ENCODE measurements around the gene SLC25A23.

The SLC25A23 gene

DNA sequence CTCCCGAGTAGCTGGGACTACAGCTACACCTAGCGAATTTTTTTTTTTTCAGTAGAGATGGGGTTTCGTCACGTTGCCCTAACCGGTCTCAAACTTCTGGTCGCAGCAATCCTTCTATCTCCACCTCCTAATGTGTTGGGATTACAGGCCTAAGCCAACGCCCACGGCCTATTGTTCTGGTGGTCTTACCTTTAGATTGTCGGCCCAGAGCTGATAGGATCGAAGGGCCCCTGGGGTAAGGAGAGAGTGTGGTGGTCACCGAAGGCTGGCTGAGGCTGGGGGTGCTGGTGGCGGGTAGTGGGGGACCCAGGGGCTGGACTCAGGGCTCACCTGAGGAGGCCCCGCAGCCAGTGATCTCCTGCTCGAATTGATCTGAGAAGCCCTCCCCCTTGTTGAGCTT is 11.5 kb upstream of the SLC25A23 start:
- Mint-ChIP-seq H3K4me3 (no peak overlapping the region), H3K27me3 (no peaks in the 10 kb centered on the region), H3K9me3 (no peaks in the 10 kb centered on the region), H3K4me1 (peaks cover 8% of the 10 kb centered on the region), H3K27ac (no peak overlapping the region)
- DNase-seq, result no peak
- ATAC-seq, result no peak

DNA sequence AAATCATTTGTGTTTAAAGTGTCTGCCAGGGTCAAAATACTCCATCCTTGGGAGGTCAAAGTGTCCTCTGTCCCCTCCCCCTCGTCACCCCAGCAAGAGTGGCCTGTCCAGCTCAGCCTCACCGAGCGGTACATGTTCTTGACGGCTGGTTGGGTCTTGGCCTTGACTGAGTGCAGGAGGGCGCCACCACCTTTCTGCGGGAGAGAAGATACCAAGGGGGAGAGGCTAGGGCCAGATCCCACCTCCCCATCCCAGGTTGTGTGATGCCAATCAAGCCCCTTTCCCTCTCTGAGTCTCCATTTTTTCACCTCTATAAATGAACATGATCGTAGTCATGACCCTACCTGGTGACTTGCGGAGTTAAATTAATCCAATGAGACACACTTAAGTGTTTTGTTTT is 10.6 kb upstream of the SLC25A23 start:
- ATAC-seq, result no peak
- Mint-ChIP-seq H3K4me3 (no peak overlapping the region), H3K9me3 (no peaks in the 10 kb centered on the region), H3K4me1 (peaks cover 11% of the 10 kb centered on the region), H3K27me3 (no peaks in the 10 kb centered on the region), H3K27ac (no peak overlapping the region)
- DNase-seq, result no peak

DNA sequence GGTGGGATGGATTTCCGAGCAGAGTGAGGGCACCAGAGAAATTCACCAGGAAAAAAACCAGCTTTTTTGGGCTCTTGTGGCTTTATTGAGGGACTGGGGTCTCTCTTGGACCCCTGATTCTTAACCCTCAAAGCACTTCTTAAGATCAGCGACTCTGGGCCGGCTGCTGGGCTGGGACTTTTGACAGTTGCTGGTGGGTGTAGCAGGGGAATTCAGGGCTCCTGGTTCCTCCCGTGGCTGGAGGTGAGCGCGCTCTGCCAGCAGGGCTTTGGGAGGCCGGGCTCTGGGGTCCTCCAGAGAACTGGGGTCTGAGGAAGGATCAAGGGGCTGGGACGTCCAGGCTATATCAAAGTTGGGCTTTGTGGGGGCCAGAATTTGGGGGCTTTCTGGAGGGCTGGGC is 7.8 kb upstream of the SLC25A23 start:
- DNase-seq (no peak), ATAC-seq (no peak)
- Mint-ChIP-seq H3K27ac (peak overlapping the region; percentile 36 to 49), H3K4me3 (no peak overlapping the region), H3K9me3 (no peaks in the 10 kb centered on the region), H3K4me1 (peaks cover 20% of the 10 kb centered on the region), H3K27me3 (no peaks in the 10 kb centered on the region)

DNA sequence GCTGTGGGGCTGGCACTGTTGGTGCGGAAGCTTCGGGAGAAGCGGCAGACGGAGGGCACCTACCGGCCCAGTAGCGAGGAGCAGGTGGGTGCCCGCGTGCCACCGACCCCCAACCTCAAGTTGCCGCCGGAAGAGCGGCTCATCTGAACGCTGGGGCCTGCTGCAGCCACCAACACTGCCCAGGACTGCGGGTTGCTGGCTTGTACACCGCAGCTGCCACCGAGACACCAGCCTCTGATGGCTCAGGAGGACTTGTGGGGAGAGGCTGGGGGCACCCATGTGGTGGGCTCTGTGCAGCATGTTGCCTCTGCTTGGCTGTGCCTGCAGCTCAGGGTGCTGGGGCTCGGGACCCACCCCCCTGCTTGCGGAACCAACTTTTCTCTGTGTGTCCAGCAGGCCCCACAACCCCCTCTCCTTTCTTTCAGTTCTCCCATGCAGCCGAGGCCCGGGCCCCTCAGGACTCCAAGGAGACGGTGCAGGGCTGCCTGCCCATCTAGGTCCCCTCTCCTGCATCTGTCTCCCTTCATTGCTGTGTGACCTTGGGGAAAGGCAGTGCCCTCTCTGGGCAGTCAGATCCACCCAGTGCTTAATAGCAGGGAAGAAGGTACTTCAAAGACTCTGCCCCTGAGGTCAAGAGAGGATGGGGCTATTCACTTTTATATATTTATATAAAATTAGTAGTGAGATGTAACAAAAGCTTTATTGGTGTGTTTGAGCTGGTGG is 7.1 kb upstream of the SLC25A23 start:
- DNase-seq (no peak), ATAC-seq (peak; percentile 27)
- Mint-ChIP-seq H3K9me3 (no peaks in the 10 kb centered on the region), H3K27me3 (no peaks in the 10 kb centered on the region), H3K4me3 (no peak overlapping the region), H3K27ac (peak overlapping the region in 1 of 2 donors; percentile 91), H3K4me1 (peaks cover 20% of the 10 kb centered on the region)

DNA sequence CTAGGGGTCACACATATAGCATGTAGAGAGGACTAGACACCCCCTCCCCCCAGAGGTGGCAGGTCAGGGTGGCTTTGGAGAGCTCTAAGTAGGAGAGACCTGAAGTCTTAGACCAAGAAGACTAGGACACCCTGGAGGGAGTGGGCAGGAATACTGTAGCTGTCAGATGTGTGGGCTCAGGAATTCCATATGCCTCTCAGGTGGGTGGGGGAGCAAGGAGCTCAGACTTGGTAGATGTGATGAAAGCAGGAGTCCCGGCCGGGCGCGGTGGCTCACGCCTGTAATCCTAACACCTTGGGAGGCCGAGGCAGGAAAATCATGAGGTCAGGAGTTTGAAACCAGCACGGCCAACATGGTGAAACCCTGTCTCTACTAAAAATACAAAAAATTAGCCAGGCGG is 6.1 kb upstream of the SLC25A23 start:
- no peaks in the 10 kb centered on the region for H3K9me3 Mint-ChIP-seq
- peaks cover 20% of the 10 kb centered on the region for H3K4me1 Mint-ChIP-seq
- no peak overlapping the region for H3K4me3 Mint-ChIP-seq
- DNase-seq, result no peak
- peak overlapping the region in 1 of 2 donors; percentile 66 for H3K27ac Mint-ChIP-seq
- no peaks in the 10 kb centered on the region for H3K27me3 Mint-ChIP-seq
- no peak for ATAC-seq

DNA sequence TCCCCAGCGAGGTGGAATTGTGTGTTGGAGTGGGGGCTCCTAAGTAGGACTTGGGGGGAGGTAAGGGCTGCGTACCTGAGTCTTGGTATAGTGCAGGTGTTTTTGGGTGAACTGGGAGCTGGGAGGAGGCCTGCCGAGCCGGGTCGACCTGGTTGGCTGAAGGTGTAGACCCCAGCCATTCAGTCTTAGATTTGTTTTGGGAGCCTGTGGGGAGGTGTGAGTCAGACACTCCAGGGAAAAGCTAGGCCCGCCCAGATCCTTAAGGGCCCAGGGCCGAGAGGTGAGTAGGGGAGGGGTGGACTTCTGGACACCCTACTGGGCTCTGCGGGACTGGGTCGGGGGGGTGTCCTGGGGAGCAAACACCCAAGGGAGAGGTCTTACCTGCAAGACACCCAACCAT is 5.4 kb upstream of the SLC25A23 start:
- H3K9me3 Mint-ChIP-seq, result no peaks in the 10 kb centered on the region
- DNase-seq (no peak), ATAC-seq (no peak)
- peak overlapping the region; percentile 3 to 85 for H3K4me3 Mint-ChIP-seq
- peaks cover 23% of the 10 kb centered on the region for H3K4me1 Mint-ChIP-seq
- H3K27me3 Mint-ChIP-seq, result no peaks in the 10 kb centered on the region
- H3K27ac Mint-ChIP-seq, result peak overlapping the region in 1 of 2 donors; percentile 84

DNA sequence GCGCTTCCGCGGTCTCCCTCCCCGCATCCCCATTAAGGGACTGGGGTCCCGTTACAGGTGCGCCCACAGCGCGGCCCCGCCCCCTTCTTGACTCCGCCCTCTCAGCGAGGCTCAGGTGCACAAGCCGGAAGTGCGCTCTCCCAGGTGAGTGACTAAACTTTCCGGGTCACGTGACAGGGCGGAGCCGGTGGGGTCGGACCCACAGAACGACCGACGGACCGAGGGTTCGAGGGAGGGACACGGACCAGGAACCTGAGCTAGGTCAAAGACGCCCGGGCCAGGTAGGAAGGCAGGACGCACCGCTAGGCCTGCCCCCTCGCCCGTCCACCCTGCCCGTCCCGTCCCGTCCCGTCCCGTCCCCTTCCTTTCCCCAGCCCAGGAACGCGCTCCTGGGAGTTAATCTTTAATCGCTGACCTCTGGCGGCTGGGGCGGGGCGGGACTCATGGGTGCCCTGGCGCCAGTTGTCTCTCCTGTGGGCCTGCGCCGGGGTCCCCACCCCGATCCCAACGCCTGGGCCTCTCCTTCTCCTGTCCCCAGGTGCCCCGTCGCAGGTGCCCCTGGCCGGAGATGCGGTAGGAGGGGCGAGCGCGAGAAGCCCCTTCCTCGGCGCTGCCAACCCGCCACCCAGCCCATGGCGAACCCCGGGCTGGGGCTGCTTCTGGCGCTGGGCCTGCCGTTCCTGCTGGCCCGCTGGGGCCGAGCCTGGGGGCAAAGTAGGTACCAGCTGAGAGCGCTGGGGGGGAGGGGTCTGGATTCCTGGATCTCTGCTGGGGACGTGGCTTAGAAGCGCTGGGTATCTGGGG is 4.7 kb upstream of the SLC25A23 start, which contains the start of gene CRB3:
Gene CRB3, plus strand, starts transcription at position 202 of the 804 bp plus-strand sequence. Its CDS starts 431 bp downstream, at position 633.
- Mint-ChIP-seq H3K27ac (peak within 1 kb of the TSS in 1 of 2 donors; percentile 85), H3K9me3 (no peaks in the 10 kb centered on the region), H3K4me1 (peaks cover 26% of the 10 kb centered on the region), H3K27me3 (no peaks in the 10 kb centered on the region), H3K4me3 (peak within 1 kb of the TSS; percentile 67 to 85)
- no peak for ATAC-seq
- peak in 1 of 2 donors; percentile 34 for DNase-seq

DNA sequence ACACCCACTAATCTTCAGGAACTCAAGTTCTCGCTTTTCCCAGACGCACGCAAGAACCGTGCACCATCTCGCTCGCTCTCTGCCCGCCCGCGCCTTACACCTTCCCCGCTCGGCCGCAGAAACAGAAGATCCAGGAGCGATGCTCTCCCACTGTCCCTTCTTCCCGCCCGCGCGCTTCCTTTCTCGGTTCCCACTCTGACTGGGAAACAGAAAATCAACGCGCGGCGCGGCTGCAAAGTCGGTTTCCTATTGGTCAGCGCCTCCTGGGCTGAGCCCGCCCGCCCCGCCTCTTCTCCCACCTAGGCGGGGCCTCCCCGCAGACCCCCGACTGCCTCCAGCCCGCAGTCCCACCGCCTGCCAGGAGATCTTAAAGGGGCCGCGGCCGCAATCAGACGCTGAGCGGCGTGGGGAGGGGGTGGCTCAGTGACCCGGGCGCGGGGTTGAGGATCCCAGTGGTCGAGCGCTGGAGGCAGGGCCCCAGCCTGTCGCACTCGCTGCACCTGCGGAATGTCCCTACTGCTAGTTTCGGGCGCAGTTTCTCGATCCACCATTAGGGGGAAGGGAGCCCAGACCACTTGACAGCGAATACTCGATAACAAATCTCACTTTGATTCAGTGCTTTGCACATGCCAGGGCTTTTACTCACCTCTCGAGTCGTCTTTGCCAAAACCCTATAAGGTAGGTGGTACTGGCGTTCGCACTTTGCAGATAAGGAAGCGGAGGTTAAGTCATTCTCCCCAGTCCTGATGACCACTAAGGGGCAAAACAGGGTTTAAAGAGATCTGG is 700 bp upstream of the SLC25A23 start:
- H3K9me3 Mint-ChIP-seq, result peaks cover 2 to 11% of the 10 kb centered on the region in 2 donors
- ATAC-seq (peak; percentile 86), DNase-seq (peak; percentile 98 to 99)
- H3K4me3 Mint-ChIP-seq, result peak overlapping the region; percentile 88 to 97
- no peaks in the 10 kb centered on the region for H3K27me3 Mint-ChIP-seq
- H3K27ac Mint-ChIP-seq, result peak overlapping the region; percentile 77 to 78
- peaks cover 42% of the 10 kb centered on the region for H3K4me1 Mint-ChIP-seq

DNA sequence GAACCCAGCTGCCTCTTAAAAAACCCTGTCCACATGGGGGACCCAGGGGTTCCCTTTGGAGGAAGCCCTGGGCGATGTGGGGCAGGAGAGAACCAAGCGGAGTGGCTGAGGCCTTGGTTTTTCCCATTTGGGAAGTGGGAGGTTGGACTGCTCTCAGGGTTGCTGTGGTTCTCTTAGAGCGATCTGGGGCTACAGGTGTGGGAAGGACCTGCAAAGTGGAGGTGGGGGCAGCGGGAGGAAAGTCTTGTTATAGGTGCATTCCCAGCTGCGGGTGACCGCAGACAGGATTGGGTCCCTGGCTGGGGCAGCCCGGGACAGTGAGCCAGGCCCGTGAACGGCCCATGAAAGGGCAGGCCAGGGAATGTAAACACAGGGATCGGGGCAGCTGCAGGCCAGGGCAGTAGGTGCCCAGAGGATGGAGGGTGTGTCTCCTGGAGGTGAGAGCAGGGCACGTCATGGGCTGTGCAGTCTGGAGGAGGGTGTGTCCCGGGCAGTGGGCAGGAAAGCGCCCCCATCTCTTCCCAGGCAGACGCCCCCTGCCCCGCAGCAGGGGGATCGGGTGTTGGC is 814 bp downstream of the SLC25A23 start:
- no peaks in the 10 kb centered on the region for H3K27me3 Mint-ChIP-seq
- peak overlapping the region; percentile 83 to 99 for H3K4me3 Mint-ChIP-seq
- DNase-seq (no peak), ATAC-seq (no peak)
- peaks cover 12 to 26% of the 10 kb centered on the region in 2 donors for H3K9me3 Mint-ChIP-seq
- peak overlapping the region; percentile 76 to 93 for H3K27ac Mint-ChIP-seq
- H3K4me1 Mint-ChIP-seq, result peaks cover 29% of the 10 kb centered on the region

DNA sequence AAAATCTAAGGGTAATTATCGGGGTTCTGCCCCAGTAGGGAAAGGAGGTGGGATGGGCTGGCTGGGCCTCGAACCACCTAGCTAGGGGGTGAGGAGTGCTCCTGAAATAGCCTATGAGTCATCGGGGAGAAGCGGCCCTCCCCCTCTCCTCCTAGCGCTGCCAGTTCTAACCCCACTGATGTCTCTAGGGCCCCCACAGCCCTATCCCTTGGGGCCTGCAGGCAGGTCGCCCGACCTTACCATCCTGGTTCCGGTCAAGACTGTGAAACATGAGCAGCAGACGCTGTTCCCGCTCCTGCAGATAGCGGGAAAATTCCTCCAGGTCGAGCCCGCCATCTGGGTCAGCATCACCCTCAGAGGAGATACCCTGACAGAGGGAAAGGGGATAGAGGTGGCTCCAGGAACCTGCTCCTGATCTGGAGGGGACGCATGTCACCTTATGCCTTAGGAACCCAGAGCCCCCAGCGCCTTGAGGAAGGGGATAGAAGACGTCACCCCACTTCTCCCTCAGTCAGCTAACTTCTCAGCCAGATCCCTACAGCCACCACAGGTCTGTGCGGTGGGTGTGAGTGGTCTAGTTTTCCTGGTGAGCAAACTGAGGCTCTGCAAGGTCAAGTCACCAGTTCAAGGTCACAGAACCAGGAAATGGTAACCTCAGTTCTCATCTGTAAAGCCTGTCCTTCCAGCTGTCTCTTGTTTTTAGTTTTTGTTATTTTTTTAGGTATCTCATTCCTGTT is 1.5 kb downstream of the SLC25A23 start:
- no peak overlapping the region for H3K27ac Mint-ChIP-seq
- ATAC-seq (no peak), DNase-seq (no peak)
- H3K9me3 Mint-ChIP-seq, result peaks cover 16 to 32% of the 10 kb centered on the region in 2 donors
- no peaks in the 10 kb centered on the region for H3K27me3 Mint-ChIP-seq
- H3K4me1 Mint-ChIP-seq, result peaks cover 28% of the 10 kb centered on the region
- peak overlapping the region; percentile 83 to 99 for H3K4me3 Mint-ChIP-seq

DNA sequence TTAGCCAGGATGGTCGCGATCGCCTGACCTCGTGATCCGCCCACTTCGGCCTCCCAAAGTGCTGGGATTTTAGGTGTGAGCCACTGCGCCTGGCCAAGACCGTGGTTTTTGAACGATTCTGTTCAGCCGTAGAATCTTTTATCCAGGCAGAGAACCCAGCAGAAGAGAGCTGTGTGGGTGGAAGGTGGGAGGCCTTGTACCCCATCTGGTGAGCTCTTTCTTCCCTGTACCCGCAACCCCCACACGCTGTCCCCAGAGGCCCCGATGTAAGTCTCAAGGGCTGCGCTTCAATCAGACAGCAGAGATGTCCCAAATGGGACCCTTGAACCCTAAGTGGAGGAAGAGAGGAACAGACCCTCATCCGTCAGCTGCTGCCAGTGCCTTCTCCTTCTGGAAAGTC is 3.7 kb downstream of the SLC25A23 start:
- Mint-ChIP-seq H3K9me3 (peaks cover 16 to 32% of the 10 kb centered on the region in 2 donors), H3K4me1 (peaks cover 28% of the 10 kb centered on the region), H3K27ac (no peak overlapping the region), H3K27me3 (no peaks in the 10 kb centered on the region), H3K4me3 (no peak overlapping the region)
- ATAC-seq, result no peak
- no peak for DNase-seq

DNA sequence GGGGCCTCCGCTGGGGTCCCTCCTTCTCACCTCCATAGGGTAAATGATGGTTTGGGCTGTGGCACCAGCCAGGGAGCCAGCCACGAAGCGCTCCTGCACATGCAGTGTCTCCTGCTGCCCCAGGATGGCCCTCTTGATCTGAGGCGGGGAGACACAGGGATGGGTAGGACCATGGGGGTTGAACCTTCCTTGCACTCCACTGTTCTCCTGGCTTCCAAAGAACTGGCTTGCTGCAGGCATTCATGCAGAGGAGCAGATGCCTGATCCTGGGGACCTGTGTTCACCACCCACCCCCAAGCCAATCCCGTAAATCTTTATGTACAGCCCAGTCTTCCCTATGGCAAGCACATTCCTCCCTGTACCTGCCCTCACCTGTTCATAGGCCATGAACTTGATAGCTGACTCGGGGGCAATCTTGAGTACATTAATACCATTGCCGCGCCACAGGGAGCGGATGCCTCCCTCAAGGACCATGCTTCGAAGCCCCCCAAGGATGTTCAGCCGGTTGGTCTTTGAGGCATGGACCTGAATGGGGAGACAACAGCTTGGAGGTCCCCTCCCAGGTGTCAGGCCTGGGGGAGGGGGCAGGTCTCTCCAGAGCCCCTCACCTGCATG is 5.5 kb downstream of the SLC25A23 start:
- Mint-ChIP-seq H3K27me3 (no peaks in the 10 kb centered on the region), H3K27ac (no peak overlapping the region), H3K4me3 (no peak overlapping the region), H3K9me3 (peaks cover 16 to 32% of the 10 kb centered on the region in 2 donors), H3K4me1 (peaks cover 19% of the 10 kb centered on the region)
- no peak for ATAC-seq
- no peak for DNase-seq

DNA sequence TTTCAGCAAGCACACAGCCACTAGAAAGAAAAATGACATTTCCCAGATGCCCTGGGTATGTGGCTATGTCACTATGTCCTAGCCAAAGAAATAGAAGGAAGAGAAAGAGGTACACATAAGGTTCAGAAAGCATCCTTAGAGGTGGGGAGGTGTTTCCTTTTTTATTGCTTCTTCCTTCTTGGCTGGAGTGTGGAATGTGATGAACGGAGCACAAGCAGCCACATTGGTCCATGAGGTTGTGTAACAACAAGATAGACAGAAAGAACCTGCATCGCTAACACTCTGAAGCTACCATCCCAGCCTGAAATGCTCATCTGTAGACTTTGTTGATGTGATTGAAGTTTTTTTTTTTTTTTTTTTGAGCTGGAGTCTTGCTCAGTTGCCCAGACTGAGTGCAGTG is 6.7 kb downstream of the SLC25A23 start:
- no peak for DNase-seq
- Mint-ChIP-seq H3K27me3 (no peaks in the 10 kb centered on the region), H3K27ac (no peak overlapping the region), H3K4me1 (peaks cover 7% of the 10 kb centered on the region), H3K9me3 (peaks cover 16 to 32% of the 10 kb centered on the region in 2 donors), H3K4me3 (no peak overlapping the region)
- no peak for ATAC-seq

DNA sequence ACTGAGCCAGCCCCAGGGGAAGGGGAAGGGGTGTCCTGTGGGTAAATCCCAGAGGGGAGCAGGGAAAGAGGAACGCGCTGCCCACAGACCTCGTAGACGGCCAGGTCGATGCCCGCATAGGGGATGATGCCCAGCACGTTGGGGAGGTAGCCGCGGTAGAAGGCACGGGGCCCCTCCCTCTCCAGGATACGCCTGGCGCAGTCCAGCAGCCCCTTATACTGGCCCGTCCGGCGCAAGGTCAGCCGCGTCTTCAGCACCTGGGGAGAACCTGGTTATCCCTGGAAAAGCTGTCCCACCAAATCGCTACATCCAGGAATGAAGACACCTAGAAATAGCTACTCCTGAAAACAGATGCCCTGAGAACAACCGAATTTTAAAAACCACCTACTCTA is 7.4 kb downstream of the SLC25A23 start:
- ATAC-seq (no peak), DNase-seq (no peak)
- Mint-ChIP-seq H3K27me3 (no peaks in the 10 kb centered on the region), H3K9me3 (peaks cover 16 to 32% of the 10 kb centered on the region in 2 donors), H3K4me3 (no peak overlapping the region), H3K27ac (no peak overlapping the region), H3K4me1 (peaks cover under 1% of the 10 kb centered on the region)
